CD1c-positive myeloid dendritic cell (primary cell): ENCODE results near the gene ZER1.
"Not testable (repeated sequence)": the region's sequence is repeated elsewhere in the genome, so short reads cannot be mapped to it uniquely, and the experiment has no call there.

Experiments used
- DNase-seq: peaks from one replicate; pipeline ENCODE4 v3.0.0-alpha.2; 2016; ENCODE audit errors: extremely low spot score

The ZER1 gene

GRCh38 chr9:128715436-128715750, 56.3 kb downstream of the ZER1 start:
- no peak for DNase-seq

GRCh38 chr9:128714586-128715435, 56.9 kb downstream of the ZER1 start:
- no peak for DNase-seq

GRCh38 chr9:128713941-128714573, 57.7 kb downstream of the ZER1 start:
- no peak for DNase-seq

- DNase-seq = no peak
Observed at GRCh38 chr9:128713411-128713780, 58.3 kb downstream of the ZER1 start.

GRCh38 chr9:128712451-128713410, 59.0 kb downstream of the ZER1 start:
- no peak for DNase-seq

- no peak for DNase-seq
Observed at GRCh38 chr9:128707446-128707845, 64.3 kb downstream of the ZER1 start.

GRCh38 chr9:128706671-128707381, 64.9 kb downstream of the ZER1 start:
- DNase-seq = no peak

- DNase-seq = no peak
Observed at GRCh38 chr9:128706045-128706444, 65.7 kb downstream of the ZER1 start.

- no peak for DNase-seq
Observed at GRCh38 chr9:128705051-128705965, 66.4 kb downstream of the ZER1 start.

- DNase-seq = no peak
Observed at GRCh38 chr9:128704356-128704670, 67.4 kb downstream of the ZER1 start.

- no peak for DNase-seq
Observed at GRCh38 chr9:128703616-128704355, 67.9 kb downstream of the ZER1 start.

GRCh38 chr9:128702949-128703615, 68.6 kb downstream of the ZER1 start:
- DNase-seq = no peak

- DNase-seq = peak; percentile 87
Observed at GRCh38 chr9:128702445-128702948, 69.2 kb downstream of the ZER1 start, which contains the start of gene PKN3. Gene PKN3, plus strand, starts transcription at chr9:128702503. Its CDS starts 413 bp downstream, at chr9:128702916.

- DNase-seq = no peak
Observed at GRCh38 chr9:128701227-128701854, 70.4 kb downstream of the ZER1 start.

- DNase-seq = not testable (repeated sequence)
Observed at GRCh38 chr9:128699096-128699795, 72.5 kb downstream of the ZER1 start.

GRCh38 chr9:128696923-128697707, 74.6 kb downstream of the ZER1 start:
- no peak for DNase-seq

- no peak for DNase-seq
Observed at GRCh38 chr9:128694344-128694743, 77.4 kb downstream of the ZER1 start.
